Esophagus muscularis mucosa (tissue), 3 donors: ENCODE results near the gene HS3ST5.

Experiments used
- CTCF ChIP-seq, 3 experiments: fragments of 200-600 bp in 2 of 3; fragments of 450-650 bp in 1 of 3; sonication (generic) in 2 of 3; IDR thresholded peaks; one replicate each; pipeline ENCODE4 v1.5.1; 2017 to 2019; ENCODE audit warnings: antibody characterized with exemption in 3 of 3, mild to moderate bottlenecking in 2 of 3, moderate library complexity in 1 of 3
- POLR2A ChIP-seq: fragments of 450-650 bp; IDR thresholded peaks from one replicate; pipeline ENCODE4 v1.6.1; 2017; ENCODE audit warnings: antibody characterized with exemption, moderate library complexity, mild to moderate bottlenecking, low read depth

- no peak for TF ChIP-seq CTCF (IDR thresholded peaks at IDR 0.05)
- TF ChIP-seq POLR2A, result no peak
These were observed 33.9 kb upstream of the HS3ST5 start for GRCh38 chr6:114376611-114377175.
